H54 (cell line): ENCODE results near the gene PRRX1.

Experiments used
- DNase-seq: peaks from one replicate; pipeline ENCODE4 v3.0.0; 2011; ENCODE audit warnings: low spot score, mixed read lengths; ENCODE audit not compliant: insufficient read length
- FAIRE-seq: peaks from 3 replicates; lab custom pipeline; 2011; peaks lifted over from hg19 to GRCh38; lab: Jason Lieb, UNC
- POLR2A ChIP-seq: IDR thresholded peaks from 2 replicates; pipeline ENCODE4 v1.6.1; 2011; ENCODE audit warnings: low read depth, mild to moderate bottlenecking, low read length

PRRX1 gene

GRCh38 chr1:170769691-170770090, 105.8 kb downstream of the PRRX1 start:
- no peak for FAIRE-seq
- DNase-seq, result no peak
- TF ChIP-seq POLR2A, result no peak

- FAIRE-seq (no peak), DNase-seq (no peak)
- TF ChIP-seq POLR2A, result no peak
Measured at GRCh38 chr1:170770254-170770653, 106.3 kb downstream of the PRRX1 start.

GRCh38 chr1:170776252-170776651, 112.3 kb downstream of the PRRX1 start:
- DNase-seq (no peak), FAIRE-seq (no peak)
- TF ChIP-seq POLR2A, result no peak

- TF ChIP-seq POLR2A, result no peak
- DNase-seq, result no peak
- no peak for FAIRE-seq
Measured at GRCh38 chr1:170776777-170777176, 112.8 kb downstream of the PRRX1 start.
